Natural killer cell (primary cell): ENCODE data around the gene LYZL2. TPM values are rescaled to one million over a fixed set of nuclear protein-coding genes. Genes with fewer than 3 reads are reported as not detected.

ENCODE experiments used
- ATAC-seq, 3 donors: fragments of 150-1000 bp in 2 of 3; fragments of 200-7000 bp in 1 of 3; cut with Tn5 transposase; 1 replicate in 1 of 3; 2 replicates in 2 of 3; pipeline ENCODE4 v1.10.0; 2021; ENCODE audit warnings: mild to moderate bottlenecking in 2 of 3, moderate library complexity in 2 of 3
- DNase-seq, 2 donors: peaks; one replicate each; pipeline versions ENCODE4 v3.0.0 to v3.0.0-alpha.2; 2013 to 2021; ENCODE audit warnings: mixed read lengths in 1 of 2
- H3K27ac ChIP-seq: one replicate; pipeline ENCODE4 v1.5.1; 2013; ENCODE audit warnings: mild to moderate bottlenecking, low read length
- H3K27me3 ChIP-seq: one replicate; pipeline ENCODE4 v1.6.1; 2013; ENCODE audit warnings: low read length; ENCODE audit not compliant: control insufficient read depth, insufficient read depth
- H3K36me3 ChIP-seq: one replicate; pipeline ENCODE4 v1.6.1; 2013; ENCODE audit warnings: low read length; ENCODE audit not compliant: control insufficient read depth, insufficient read depth
- H3K4me1 ChIP-seq: one replicate; pipeline ENCODE4 v1.6.1; 2013; ENCODE audit warnings: low read length; ENCODE audit not compliant: control insufficient read depth, insufficient read depth
- H3K4me3 ChIP-seq: one replicate; pipeline ENCODE4 v1.5.1; 2013; ENCODE audit warnings: low read length
- H3K9me3 ChIP-seq: one replicate; pipeline ENCODE4 v1.6.1; 2013; ENCODE audit warnings: low read length; ENCODE audit not compliant: control insufficient read depth, insufficient read depth
- H3K27ac Mint-ChIP-seq, 2 donors: one replicate each; pipeline ENCODE4 v1.8.0; 2022; ENCODE audit warnings: mild to moderate bottlenecking in 2 of 2, mixed read lengths in 2 of 2, moderate library complexity in 1 of 2
- H3K27me3 Mint-ChIP-seq, 2 donors: one replicate each; pipeline ENCODE4 v1.8.0; 2022; ENCODE audit warnings: low read depth in 2 of 2, mixed read lengths in 2 of 2
- H3K36me3 Mint-ChIP-seq: one replicate; pipeline ENCODE4 v1.8.0; 2022; ENCODE audit warnings: mixed read lengths
- H3K4me1 Mint-ChIP-seq, 2 donors: one replicate each; pipeline ENCODE4 v1.8.0; 2022; ENCODE audit warnings: mixed read lengths in 2 of 2
- H3K4me3 Mint-ChIP-seq: one replicate; pipeline ENCODE4 v1.8.0; 2022; ENCODE audit warnings: mild to moderate bottlenecking, moderate library complexity, mixed read lengths
- H3K9me3 Mint-ChIP-seq, 2 donors: one replicate each; pipeline ENCODE4 v1.8.0; 2022; ENCODE audit warnings: mixed read lengths in 2 of 2
- WGBS: methylation state at CpG from one replicate; pipeline ENCODE4 v1.1.7; 2013; ENCODE audit warnings: missing lambda C conversion rate; ENCODE audit not compliant: insufficient coverage; 5-methylcytosine and 5-hydroxymethylcytosine counted together
- intact Hi-C: fragments of 100-400 bp; cut with micrococcal nuclease; formaldehyde crosslinking; loops from one replicate; pipeline ENCODE4 v1.14.2; 2022
- total RNA-seq, 4 donors: library from RNA; stranded (reverse); fragments of 120-200 nt in 1 of 4; gene quantifications; one replicate each; pipeline versions ENCODE4 v1.2.3 to v1.2.4, GENCODE V29; 2013 to 2022
- TF ChIP-seq, protein P1 (sequence below): fragments of 200-600 bp; IDR thresholded peaks from one replicate; pipeline ENCODE4 v1.8.0; 2022; ENCODE audit warnings: antibody characterized with exemption

LYZL2 gene
- total RNA-seq, 3 donors from 2014 or later (not counting 1 experiment from before 2014, with no cell fraction given): not detected

DNA sequence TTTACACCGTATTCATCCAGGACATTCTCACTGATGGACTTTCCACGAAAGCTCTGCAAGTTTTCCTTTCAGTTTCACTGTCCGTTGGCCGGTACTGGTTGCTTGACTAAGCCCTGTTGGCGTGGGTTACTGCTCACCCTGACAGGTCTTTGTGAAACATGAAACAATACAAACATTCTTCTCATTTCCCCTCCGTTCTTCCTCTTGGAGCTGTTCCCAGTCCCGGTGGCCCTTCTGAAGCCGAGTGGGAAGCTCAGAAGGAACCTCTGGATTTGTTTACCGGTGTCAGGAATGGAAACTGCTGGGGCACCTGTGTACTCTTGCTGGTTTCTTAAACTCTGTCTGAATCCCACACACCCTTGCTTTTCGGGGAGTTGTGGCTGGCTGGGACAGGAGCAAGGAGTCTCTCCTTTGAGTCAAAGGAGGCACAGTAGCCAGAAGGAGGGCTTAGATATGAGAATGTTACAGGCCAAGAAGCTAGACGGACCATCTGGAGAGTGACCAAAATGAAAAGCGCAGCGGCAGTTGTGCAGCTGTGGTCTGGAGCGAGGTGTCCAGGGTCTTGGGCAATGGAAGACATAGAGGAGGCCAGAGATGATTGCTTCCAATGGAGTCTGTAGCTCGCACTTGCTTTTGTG lies 45.7 kb downstream of the LYZL2 start:
- TF ChIP-seq, protein P1, sequence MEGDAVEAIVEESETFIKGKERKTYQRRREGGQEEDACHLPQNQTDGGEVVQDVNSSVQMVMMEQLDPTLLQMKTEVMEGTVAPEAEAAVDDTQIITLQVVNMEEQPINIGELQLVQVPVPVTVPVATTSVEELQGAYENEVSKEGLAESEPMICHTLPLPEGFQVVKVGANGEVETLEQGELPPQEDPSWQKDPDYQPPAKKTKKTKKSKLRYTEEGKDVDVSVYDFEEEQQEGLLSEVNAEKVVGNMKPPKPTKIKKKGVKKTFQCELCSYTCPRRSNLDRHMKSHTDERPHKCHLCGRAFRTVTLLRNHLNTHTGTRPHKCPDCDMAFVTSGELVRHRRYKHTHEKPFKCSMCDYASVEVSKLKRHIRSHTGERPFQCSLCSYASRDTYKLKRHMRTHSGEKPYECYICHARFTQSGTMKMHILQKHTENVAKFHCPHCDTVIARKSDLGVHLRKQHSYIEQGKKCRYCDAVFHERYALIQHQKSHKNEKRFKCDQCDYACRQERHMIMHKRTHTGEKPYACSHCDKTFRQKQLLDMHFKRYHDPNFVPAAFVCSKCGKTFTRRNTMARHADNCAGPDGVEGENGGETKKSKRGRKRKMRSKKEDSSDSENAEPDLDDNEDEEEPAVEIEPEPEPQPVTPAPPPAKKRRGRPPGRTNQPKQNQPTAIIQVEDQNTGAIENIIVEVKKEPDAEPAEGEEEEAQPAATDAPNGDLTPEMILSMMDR: no peak
- peak in 1 of 2 donors; percentile 24 for DNase-seq
- no peaks in the 10 kb centered on the region for H3K9me3 Mint-ChIP-seq
- 39% methylated on average over 15 of the region's 15 CpGs for WGBS
- ATAC-seq: peak; percentile 77 to 90 (median 84)
- no peaks in the 10 kb centered on the region for H3K27me3 Mint-ChIP-seq
- H3K36me3 Mint-ChIP-seq: no peaks in the 10 kb centered on the region
- intact Hi-C loops: no loop called here
- peak overlapping the region; percentile 89 for H3K4me3 Mint-ChIP-seq
- peak overlapping the region; percentile 43 for H3K27ac ChIP-seq
- no peaks in the 10 kb centered on the region for H3K9me3 ChIP-seq
- H3K27ac Mint-ChIP-seq: peak overlapping the region; percentile 71 to 80
- H3K4me3 ChIP-seq: peak overlapping the region; percentile 21
- peaks cover 19% of the 10 kb centered on the region for H3K4me1 ChIP-seq
- H3K36me3 ChIP-seq: no peaks in the 10 kb centered on the region
- peaks cover 15 to 16% of the 10 kb centered on the region in 2 donors for H3K4me1 Mint-ChIP-seq
- no peaks in the 10 kb centered on the region for H3K27me3 ChIP-seq

GRCh38 chr10:30581779-30582380 lies 47.7 kb downstream of the LYZL2 start:
- H3K9me3 ChIP-seq: no peaks in the 10 kb centered on the region
- H3K4me1 ChIP-seq: peaks cover 15% of the 10 kb centered on the region
- no peak overlapping the region for H3K27ac Mint-ChIP-seq
- no peak overlapping the region for H3K27ac ChIP-seq
- H3K27me3 ChIP-seq: no peaks in the 10 kb centered on the region
- no peak overlapping the region for H3K4me3 ChIP-seq
- TF ChIP-seq, protein P1: peak; percentile 94
- peak overlapping the region; percentile 58 for H3K4me3 Mint-ChIP-seq
- no peaks in the 10 kb centered on the region for H3K36me3 Mint-ChIP-seq
- WGBS: 43% methylated on average over 3 of the region's 3 CpGs
- ATAC-seq (peak in 2 of 3 donors; percentile 57 to 59), DNase-seq (peak in 1 of 2 donors; percentile 69)
- H3K9me3 Mint-ChIP-seq: no peaks in the 10 kb centered on the region
- H3K4me1 Mint-ChIP-seq: peaks cover 15 to 16% of the 10 kb centered on the region in 2 donors
- intact Hi-C loops: no loop called here
- H3K36me3 ChIP-seq: no peaks in the 10 kb centered on the region
- no peaks in the 10 kb centered on the region for H3K27me3 Mint-ChIP-seq

GRCh38 chr10:30580676-30581075 lies 48.9 kb downstream of the LYZL2 start:
- H3K9me3 ChIP-seq: no peaks in the 10 kb centered on the region
- Mint-ChIP-seq H3K36me3 (no peaks in the 10 kb centered on the region), H3K27ac (no peak overlapping the region), H3K4me1 (peaks cover 15 to 16% of the 10 kb centered on the region in 2 donors), H3K27me3 (no peaks in the 10 kb centered on the region), H3K4me3 (no peak overlapping the region), H3K9me3 (no peaks in the 10 kb centered on the region)
- no peak for ATAC-seq
- WGBS: 91% methylated on average over 5 of the region's 5 CpGs
- intact Hi-C loops: no loop called here
- H3K27me3 ChIP-seq: no peaks in the 10 kb centered on the region
- TF ChIP-seq, protein P1: no peak
- no peaks in the 10 kb centered on the region for H3K36me3 ChIP-seq
- no peak overlapping the region for H3K4me3 ChIP-seq
- H3K4me1 ChIP-seq: peaks cover 15% of the 10 kb centered on the region
- DNase-seq: no peak
- H3K27ac ChIP-seq: no peak overlapping the region
